Ishikawa (cell line): ENCODE measurements around the gene KRTAP10-5.

Experiments
- CEBPB ChIP-seq: IDR thresholded peaks from 2 replicates; pipeline ENCODE4 v1.6.1; 2012
- CREB1 ChIP-seq: IDR thresholded peaks from 2 replicates; pipeline ENCODE4 v1.6.1; 2012; ENCODE audit warnings: low read depth
- EGR1 ChIP-seq: IDR thresholded peaks from 2 replicates; pipeline ENCODE4 v1.6.1; 2012
- EP300 ChIP-seq: IDR thresholded peaks from 2 replicates; pipeline ENCODE4 v1.6.1; 2012; ENCODE audit warnings: borderline replicate concordance
- FOXM1 ChIP-seq: IDR thresholded peaks from 2 replicates; pipeline ENCODE4 v1.6.1; 2012; ENCODE audit warnings: low read depth, borderline replicate concordance
- NFIC ChIP-seq: IDR thresholded peaks from 2 replicates; pipeline ENCODE4 v1.6.1; 2012
- RAD21 ChIP-seq: IDR thresholded peaks from 2 replicates; pipeline ENCODE4 v1.6.1; 2012; ENCODE audit warnings: low read depth
- TAF1 ChIP-seq: IDR thresholded peaks from 2 replicates; pipeline ENCODE4 v1.6.1; 2012; ENCODE audit warnings: low read depth, mild to moderate bottlenecking
- TCF12 ChIP-seq: IDR thresholded peaks from 2 replicates; pipeline ENCODE4 v1.6.1; 2012; ENCODE audit warnings: low read depth
- TEAD4 ChIP-seq: IDR thresholded peaks from 2 replicates; pipeline ENCODE4 v1.6.1; 2012
- YY1 ChIP-seq: IDR thresholded peaks from 2 replicates; pipeline ENCODE4 v1.6.1; 2012; ENCODE audit warnings: low read depth
- ZBTB7A ChIP-seq: IDR thresholded peaks from 2 replicates; pipeline ENCODE4 v1.6.1; 2012; ENCODE audit warnings: low read depth
- TF ChIP-seq, protein P1 (sequence below): IDR thresholded peaks from 2 replicates; pipeline ENCODE4 v1.6.1; 2012
- TF ChIP-seq, protein P2 (sequence below): IDR thresholded peaks from 2 replicates; pipeline ENCODE4 v1.6.1; 2012
- TF ChIP-seq, protein P3 (sequence below): IDR thresholded peaks from 2 replicates; pipeline ENCODE4 v1.6.1; 2012; ENCODE audit warnings: low read depth, mild to moderate bottlenecking

Gene KRTAP10-5

DNA sequence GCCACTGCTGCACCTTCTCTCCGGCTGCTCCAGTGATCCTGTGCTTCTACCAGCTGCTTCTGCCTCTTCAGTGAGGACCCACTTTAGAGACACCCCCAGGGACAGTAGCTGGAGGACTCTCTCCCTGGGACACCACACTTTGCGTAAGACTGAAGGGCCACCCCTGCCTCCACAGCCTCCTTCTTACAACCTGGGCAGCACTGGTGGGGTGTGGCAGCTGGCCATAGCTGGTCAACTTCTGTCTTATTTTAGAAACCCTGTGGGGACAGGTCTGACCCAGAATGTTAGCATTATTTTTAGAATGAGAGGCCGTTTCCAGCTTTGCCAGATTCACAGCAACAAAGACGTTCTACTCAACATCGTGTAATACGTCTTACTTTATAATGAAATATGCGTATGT is 45.4 kb upstream of the KRTAP10-5 start:
- TF ChIP-seq EP300: no peak
- TF ChIP-seq CEBPB: no peak
- TF ChIP-seq TEAD4: no peak
- no peak for TF ChIP-seq ZBTB7A
- TF ChIP-seq RAD21: no peak
- no peak for TF ChIP-seq YY1
- TF ChIP-seq, protein P1, sequence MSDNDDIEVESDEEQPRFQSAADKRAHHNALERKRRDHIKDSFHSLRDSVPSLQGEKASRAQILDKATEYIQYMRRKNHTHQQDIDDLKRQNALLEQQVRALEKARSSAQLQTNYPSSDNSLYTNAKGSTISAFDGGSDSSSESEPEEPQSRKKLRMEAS: no peak

DNA sequence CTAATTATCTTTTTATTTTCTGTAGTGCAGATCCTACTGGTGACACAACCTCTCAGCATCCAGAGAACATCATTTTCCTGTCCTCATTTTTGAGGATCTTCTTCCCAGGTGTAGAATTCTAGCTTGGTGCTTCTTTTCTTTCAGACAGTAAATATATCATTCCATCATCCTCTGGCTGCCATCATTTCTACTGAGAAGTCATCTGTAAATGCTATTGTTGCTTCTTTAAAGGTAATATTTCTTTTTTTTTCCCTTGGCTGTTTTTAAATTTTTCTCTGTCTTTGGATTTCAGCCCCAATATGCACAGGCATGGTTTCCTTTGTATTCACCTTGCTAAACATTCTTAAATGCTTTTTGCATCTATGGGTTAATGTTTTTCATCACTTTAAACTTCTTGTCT is 43.2 kb upstream of the KRTAP10-5 start:
- TF ChIP-seq RAD21: no peak
- no peak for TF ChIP-seq FOXM1
- TF ChIP-seq NFIC: no peak
- TF ChIP-seq, protein P2, sequence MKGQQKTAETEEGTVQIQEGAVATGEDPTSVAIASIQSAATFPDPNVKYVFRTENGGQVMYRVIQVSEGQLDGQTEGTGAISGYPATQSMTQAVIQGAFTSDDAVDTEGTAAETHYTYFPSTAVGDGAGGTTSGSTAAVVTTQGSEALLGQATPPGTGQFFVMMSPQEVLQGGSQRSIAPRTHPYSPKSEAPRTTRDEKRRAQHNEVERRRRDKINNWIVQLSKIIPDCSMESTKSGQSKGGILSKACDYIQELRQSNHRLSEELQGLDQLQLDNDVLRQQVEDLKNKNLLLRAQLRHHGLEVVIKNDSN: no peak
- no peak for TF ChIP-seq TEAD4
- no peak for TF ChIP-seq TAF1
- TF ChIP-seq, protein P3, sequence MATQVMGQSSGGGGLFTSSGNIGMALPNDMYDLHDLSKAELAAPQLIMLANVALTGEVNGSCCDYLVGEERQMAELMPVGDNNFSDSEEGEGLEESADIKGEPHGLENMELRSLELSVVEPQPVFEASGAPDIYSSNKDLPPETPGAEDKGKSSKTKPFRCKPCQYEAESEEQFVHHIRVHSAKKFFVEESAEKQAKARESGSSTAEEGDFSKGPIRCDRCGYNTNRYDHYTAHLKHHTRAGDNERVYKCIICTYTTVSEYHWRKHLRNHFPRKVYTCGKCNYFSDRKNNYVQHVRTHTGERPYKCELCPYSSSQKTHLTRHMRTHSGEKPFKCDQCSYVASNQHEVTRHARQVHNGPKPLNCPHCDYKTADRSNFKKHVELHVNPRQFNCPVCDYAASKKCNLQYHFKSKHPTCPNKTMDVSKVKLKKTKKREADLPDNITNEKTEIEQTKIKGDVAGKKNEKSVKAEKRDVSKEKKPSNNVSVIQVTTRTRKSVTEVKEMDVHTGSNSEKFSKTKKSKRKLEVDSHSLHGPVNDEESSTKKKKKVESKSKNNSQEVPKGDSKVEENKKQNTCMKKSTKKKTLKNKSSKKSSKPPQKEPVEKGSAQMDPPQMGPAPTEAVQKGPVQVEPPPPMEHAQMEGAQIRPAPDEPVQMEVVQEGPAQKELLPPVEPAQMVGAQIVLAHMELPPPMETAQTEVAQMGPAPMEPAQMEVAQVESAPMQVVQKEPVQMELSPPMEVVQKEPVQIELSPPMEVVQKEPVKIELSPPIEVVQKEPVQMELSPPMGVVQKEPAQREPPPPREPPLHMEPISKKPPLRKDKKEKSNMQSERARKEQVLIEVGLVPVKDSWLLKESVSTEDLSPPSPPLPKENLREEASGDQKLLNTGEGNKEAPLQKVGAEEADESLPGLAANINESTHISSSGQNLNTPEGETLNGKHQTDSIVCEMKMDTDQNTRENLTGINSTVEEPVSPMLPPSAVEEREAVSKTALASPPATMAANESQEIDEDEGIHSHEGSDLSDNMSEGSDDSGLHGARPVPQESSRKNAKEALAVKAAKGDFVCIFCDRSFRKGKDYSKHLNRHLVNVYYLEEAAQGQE: no peak
- no peak for TF ChIP-seq EP300
- TF ChIP-seq, protein P1: no peak
- no peak for TF ChIP-seq ZBTB7A
- no peak for TF ChIP-seq EGR1
- no peak for TF ChIP-seq TCF12
- TF ChIP-seq CREB1: no peak
- TF ChIP-seq YY1: no peak

DNA sequence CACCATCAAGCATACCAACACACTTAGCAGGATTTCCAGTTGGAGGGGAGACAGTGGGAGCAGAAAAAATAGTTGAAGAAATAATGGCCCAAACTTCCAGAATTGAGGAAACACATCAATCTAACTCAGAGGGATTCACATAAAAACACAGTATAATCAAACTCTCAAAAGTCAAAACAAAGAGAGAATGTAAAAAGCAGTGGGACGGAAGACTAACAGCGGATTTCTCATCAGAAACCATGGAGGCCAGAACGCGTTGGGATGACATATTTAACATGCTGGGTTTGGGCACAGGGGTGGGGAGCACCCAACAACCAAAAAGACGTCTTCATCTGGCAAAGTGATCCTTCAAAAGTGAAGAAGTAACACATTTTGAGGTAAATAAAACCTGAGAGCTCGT is 39.5 kb upstream of the KRTAP10-5 start:
- TF ChIP-seq, protein P2: no peak
- no peak for TF ChIP-seq TCF12
- no peak for TF ChIP-seq ZBTB7A
- no peak for TF ChIP-seq EGR1
- TF ChIP-seq, protein P3: no peak
- TF ChIP-seq RAD21: no peak
- TF ChIP-seq TAF1: no peak
- TF ChIP-seq NFIC: no peak
- no peak for TF ChIP-seq YY1
- TF ChIP-seq CREB1: no peak
- TF ChIP-seq TEAD4: no peak
- TF ChIP-seq FOXM1: no peak
- TF ChIP-seq CEBPB: no peak
- TF ChIP-seq, protein P1: no peak
- TF ChIP-seq EP300: no peak

DNA sequence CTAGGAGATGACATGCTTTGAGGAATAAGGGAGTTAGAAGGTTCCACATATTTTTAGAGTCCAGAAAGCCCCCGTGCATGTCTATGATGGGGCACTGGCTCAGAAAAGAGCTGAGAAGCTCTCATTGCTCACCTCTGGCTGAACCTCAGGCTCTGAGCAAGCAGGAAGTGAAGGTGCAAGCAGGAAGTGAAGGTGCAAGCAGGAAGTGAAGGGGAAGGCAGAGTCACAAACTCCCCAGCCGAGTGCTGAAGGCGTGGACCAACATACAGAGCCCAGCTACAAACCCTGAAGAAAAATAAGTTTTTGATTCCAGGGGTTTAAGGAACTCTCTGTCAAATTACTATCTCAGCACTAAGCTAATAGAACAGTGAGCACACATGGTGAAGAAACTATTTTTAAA is 38.5 kb upstream of the KRTAP10-5 start:
- no peak for TF ChIP-seq FOXM1
- TF ChIP-seq TEAD4: no peak
- TF ChIP-seq YY1: no peak
- no peak for TF ChIP-seq EP300
- no peak for TF ChIP-seq TAF1
- TF ChIP-seq TCF12: no peak
- TF ChIP-seq, protein P1: no peak
- TF ChIP-seq, protein P2: no peak
- no peak for TF ChIP-seq RAD21
- TF ChIP-seq, protein P3: no peak
- TF ChIP-seq CEBPB: no peak
- TF ChIP-seq ZBTB7A: no peak
- TF ChIP-seq NFIC: no peak
- no peak for TF ChIP-seq EGR1
- TF ChIP-seq CREB1: no peak
